Skeletal muscle satellite cell (primary cell): Measurements from ENCODE around the gene SHROOM4.

ENCODE experiments used
- H3K27me3 ChIP-seq: 2 replicates; pipeline ENCODE4 v1.7.0; 2013; ENCODE audit warnings: low read length; ENCODE audit not compliant: control insufficient read depth, insufficient read depth
- H3K36me3 ChIP-seq: 2 replicates; pipeline ENCODE4 v1.7.0; 2013; ENCODE audit warnings: mild to moderate bottlenecking, control low read depth, low read length; ENCODE audit not compliant: insufficient read depth
- H3K4me1 ChIP-seq: 2 replicates; pipeline ENCODE4 v1.7.0; 2013; ENCODE audit warnings: low read length; ENCODE audit not compliant: control insufficient read depth, insufficient read depth
- H3K4me2 ChIP-seq: 2 replicates; pipeline ENCODE4 v1.7.0; 2013; ENCODE audit warnings: mild to moderate bottlenecking, low read length
- H3K4me3 ChIP-seq: 2 replicates; pipeline ENCODE4 v1.7.0; 2013; ENCODE audit warnings: low read length
- H3K9ac ChIP-seq: 2 replicates; pipeline ENCODE4 v1.7.0; 2013; ENCODE audit warnings: mild to moderate bottlenecking, low read depth, low read length, moderate library complexity
- H3K9me3 ChIP-seq: replicated peaks from 2 replicates; pipeline ENCODE4 v1.7.0; 2013; ENCODE audit warnings: mild to moderate bottlenecking, control low read depth, low read length

Gene SHROOM4

DNA sequence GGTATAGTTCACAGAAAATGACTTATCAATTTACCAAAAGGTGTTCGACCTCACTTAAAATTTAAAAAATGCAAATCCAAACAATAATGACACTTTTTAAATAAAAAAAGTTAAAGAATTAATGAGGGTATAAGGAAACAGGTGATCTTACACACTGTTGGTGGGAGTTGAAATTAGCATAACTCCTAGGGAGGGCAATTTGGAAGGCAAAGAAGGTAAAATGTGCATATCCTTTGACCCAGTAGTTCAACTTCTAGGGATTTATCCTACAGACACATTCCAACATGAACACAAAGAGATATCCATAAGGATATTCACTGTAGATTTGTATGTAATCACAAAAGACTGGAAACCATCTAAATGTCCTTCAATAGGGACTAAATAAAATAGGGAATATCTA lies 199.5 kb downstream of the SHROOM4 start:
- Histone ChIP-seq H3K9ac (no peak overlapping the region), H3K4me1 (no peaks in the 10 kb centered on the region), H3K9me3 (no peaks in the 10 kb centered on the region), H3K4me2 (no peak overlapping the region), H3K27me3 (no peaks in the 10 kb centered on the region), H3K4me3 (no peak overlapping the region), H3K36me3 (no peaks in the 10 kb centered on the region)

DNA sequence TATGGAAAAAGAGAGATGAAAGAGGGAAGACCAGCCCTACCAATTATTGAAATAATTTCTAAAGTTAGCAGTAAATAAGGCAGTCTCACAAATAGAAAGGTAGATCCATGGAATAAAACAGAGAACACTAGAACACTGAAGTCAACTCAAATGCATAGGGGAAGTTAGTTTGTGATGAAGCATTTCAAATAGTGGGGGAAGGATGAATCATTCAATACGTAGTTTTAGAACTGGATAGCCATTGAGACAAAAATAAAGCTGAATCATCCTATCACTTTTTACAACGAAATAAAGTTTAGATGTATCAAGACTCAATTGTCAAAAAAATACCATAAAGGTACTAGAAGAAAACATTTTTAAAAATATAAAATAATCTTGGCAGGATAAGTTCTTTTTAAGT lies 200.1 kb downstream of the SHROOM4 start:
- Histone ChIP-seq H3K27me3 (no peaks in the 10 kb centered on the region), H3K4me2 (no peak overlapping the region), H3K36me3 (no peaks in the 10 kb centered on the region)

DNA sequence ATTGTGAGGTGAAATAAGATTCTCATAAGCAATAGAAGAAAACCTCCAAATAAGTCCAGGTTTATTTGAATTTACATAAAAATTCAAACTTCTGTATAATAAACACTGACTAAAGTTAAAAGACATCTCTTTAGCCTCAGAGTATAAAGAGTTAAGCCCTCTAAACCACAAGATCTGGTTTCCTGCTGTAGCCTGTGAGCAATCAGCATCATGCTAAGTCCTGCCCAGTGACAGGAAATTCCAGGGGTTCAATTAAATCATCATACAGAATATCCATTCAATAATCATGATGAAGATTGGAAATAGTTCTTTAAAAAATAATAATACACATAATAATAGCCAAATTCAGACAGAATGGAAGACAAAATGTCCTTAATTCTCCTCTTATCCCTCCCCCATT lies 204.2 kb downstream of the SHROOM4 start:
- Histone ChIP-seq H3K4me3 (no peak overlapping the region), H3K4me2 (no peak overlapping the region), H3K9me3 (no peaks in the 10 kb centered on the region), H3K27me3 (no peaks in the 10 kb centered on the region), H3K36me3 (no peaks in the 10 kb centered on the region), H3K4me1 (no peaks in the 10 kb centered on the region), H3K9ac (no peak overlapping the region)

More for the DNA sequence above, 200.1 kb downstream of the SHROOM4 start:
- Histone ChIP-seq H3K4me1 (no peaks in the 10 kb centered on the region), H3K4me3 (no peak overlapping the region), H3K9me3 (no peaks in the 10 kb centered on the region), H3K9ac (no peak overlapping the region)

DNA sequence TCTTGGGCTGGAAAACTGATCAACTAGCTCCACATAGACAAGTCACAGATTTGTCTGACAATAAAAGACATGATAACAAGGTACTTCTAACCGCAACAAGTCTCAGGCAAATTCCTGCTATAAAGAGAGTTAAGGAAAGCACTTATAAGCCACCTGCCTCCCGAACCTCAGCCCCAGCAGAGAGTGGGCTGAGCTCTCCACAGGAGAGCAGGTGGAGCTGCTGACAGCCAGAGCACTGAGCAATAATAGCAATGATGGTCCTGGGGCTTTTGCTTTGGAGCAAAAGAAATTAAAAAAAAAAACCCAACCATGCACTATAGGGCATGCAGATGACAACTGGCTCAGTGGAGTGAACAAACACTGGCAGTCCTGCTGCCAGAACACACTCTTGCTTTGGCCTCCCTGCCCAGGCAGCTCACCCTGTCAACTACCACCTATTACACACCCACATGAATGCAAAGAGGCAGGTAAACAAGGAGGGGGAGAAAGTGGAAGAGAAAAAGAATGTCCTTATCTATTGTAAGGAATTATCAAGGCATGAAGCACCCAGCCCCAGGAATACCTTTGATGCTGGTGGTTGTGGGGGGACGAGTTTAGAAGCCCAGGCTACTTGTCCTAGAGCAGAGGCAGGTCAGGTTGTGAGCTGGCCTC lies 207.6 kb downstream of the SHROOM4 start:
- Histone ChIP-seq H3K4me3 (no peak overlapping the region), H3K9ac (no peak overlapping the region), H3K4me1 (no peaks in the 10 kb centered on the region), H3K27me3 (no peaks in the 10 kb centered on the region), H3K36me3 (no peaks in the 10 kb centered on the region), H3K4me2 (no peak overlapping the region), H3K9me3 (no peaks in the 10 kb centered on the region)

DNA sequence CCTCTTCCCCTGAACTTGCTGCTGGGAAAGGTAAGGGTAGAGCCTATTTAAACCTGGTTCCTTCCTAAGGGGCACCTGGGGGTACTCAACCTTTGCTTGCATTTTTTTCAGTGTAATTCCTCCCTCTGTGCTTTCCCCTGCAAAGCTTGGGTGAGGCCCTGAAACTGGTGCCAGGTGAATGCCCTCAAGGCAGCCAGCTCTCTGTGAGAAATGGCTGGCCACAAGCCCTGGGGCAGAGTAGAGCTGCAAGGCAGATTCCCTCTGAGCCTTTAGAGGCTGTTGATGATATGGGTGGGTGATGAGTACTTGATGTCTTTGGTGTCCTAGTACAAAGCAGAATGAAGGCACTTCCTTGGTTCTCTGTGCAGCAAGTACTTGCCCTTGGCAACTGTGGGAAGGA lies 217.9 kb downstream of the SHROOM4 start:
- Histone ChIP-seq H3K9ac (no peak overlapping the region), H3K4me1 (no peaks in the 10 kb centered on the region), H3K4me2 (no peak overlapping the region), H3K27me3 (no peaks in the 10 kb centered on the region), H3K9me3 (no peaks in the 10 kb centered on the region), H3K4me3 (no peak overlapping the region), H3K36me3 (no peaks in the 10 kb centered on the region)

DNA sequence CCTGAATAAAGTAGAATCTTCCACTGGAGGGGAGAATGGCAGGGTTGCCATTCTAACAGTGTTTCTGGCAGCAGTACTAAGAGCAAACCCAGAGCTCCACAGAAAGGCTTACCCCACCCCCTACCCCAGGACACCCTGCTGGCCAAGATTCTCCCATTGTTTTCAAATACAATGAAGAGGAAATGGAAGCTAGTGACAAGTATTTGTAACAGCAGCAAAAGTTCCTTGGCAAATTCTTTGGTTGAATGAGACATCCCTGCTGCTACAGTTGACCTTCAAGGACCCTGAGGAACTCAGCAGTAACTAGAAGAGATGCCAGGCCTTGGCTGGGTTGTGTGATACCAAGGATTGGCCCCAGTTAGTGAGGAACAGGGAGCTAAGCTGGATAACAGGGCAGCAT lies 219.2 kb downstream of the SHROOM4 start:
- no peak overlapping the region for H3K4me2 ChIP-seq
- no peak overlapping the region for H3K4me3 ChIP-seq
- H3K4me1 ChIP-seq: no peaks in the 10 kb centered on the region
- no peak overlapping the region for H3K9ac ChIP-seq
- H3K27me3 ChIP-seq: no peaks in the 10 kb centered on the region
- no peaks in the 10 kb centered on the region for H3K9me3 ChIP-seq
- no peaks in the 10 kb centered on the region for H3K36me3 ChIP-seq

DNA sequence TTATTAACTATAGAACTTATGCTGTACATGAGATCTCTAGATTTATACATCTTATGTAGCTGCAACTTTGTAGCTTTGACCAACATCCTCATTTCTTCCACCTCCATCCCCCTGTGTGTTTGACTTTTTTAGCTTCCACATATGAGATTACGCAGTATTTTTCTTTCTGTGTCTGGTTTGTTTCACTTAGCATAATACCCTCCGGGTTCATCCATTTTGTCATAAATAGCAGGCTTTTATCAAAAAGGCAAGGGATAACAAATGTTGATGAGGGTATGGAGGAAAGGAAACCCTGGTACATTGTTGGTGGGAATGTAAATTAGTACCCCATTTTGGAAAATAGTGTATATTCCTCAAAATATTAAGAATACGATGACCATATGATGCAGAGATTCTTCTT lies 227.0 kb downstream of the SHROOM4 start:
- no peaks in the 10 kb centered on the region for H3K27me3 ChIP-seq
- no peak overlapping the region for H3K4me2 ChIP-seq
- no peaks in the 10 kb centered on the region for H3K36me3 ChIP-seq

DNA sequence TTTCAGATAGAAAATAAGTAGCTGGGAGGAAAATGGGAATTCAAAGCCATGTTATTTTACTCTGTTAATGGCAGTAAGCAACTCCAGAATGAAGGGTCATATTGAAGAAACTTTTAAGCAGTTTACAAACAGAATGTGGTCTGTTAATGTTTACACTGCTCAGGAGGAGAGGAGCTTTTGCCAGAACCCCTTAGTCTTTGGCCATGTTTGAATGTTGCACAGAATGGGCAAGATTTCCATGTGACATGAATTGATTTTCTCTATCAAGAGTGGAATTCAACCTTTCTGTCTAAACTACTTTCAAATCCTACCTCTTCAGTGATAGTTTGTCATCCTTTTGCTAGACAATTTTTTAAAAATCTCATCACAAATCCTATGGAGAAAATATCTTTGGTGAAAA lies 227.6 kb downstream of the SHROOM4 start:
- Histone ChIP-seq H3K4me1 (no peaks in the 10 kb centered on the region), H3K9ac (no peak overlapping the region), H3K4me2 (no peak overlapping the region), H3K4me3 (no peak overlapping the region), H3K27me3 (no peaks in the 10 kb centered on the region), H3K9me3 (no peaks in the 10 kb centered on the region), H3K36me3 (no peaks in the 10 kb centered on the region)

More for the DNA sequence above, 227.0 kb downstream of the SHROOM4 start:
- no peak overlapping the region for H3K4me3 ChIP-seq
- H3K9me3 ChIP-seq: no peaks in the 10 kb centered on the region
- no peaks in the 10 kb centered on the region for H3K4me1 ChIP-seq
- no peak overlapping the region for H3K9ac ChIP-seq

DNA sequence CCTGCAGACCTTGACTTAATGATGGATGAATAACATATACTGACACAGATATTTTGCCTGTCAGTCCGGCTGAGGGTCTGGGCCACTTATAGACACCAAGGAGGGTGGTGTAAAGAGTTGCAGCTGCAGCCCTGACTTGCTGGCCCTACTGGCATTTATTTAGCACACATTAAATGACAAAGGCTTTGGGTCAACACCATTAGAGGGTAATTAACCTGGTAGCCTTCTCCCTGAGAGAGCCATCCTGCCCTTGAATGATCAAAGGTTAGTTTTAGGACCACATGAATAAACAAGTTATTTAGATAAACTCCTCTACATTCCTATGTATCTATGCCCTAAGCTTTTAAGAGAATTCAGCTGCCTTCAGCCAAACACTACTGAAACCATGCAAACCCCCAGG lies 232.6 kb downstream of the SHROOM4 start:
- Histone ChIP-seq H3K9me3 (no peaks in the 10 kb centered on the region), H3K9ac (no peak overlapping the region), H3K36me3 (no peaks in the 10 kb centered on the region), H3K4me2 (no peak overlapping the region), H3K27me3 (peaks cover 3% of the 10 kb centered on the region), H3K4me3 (no peak overlapping the region), H3K4me1 (no peaks in the 10 kb centered on the region)

DNA sequence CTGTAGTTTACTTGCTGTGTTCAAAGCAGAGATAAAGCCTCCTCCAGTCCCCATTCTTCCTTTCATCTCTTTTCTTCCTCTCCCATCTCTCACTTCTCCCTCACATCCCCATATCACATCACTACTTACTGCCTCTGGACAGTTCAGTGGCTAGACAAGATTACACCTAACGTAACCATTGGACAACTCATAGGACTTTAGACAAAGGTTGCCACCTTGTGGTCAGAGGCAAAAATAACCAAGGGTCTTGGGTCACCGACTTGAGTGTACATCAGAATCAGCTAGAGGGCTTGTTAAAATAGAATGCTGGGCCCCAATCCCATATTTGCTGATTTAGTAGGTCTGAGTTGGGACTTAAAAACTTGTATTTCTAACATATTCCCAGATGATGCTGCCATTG lies 234.0 kb downstream of the SHROOM4 start:
- H3K36me3 ChIP-seq: no peaks in the 10 kb centered on the region
- no peak overlapping the region for H3K9ac ChIP-seq
- H3K4me1 ChIP-seq: no peaks in the 10 kb centered on the region
- H3K9me3 ChIP-seq: no peaks in the 10 kb centered on the region
- H3K4me2 ChIP-seq: no peak overlapping the region
- no peak overlapping the region for H3K4me3 ChIP-seq
- peaks cover 6% of the 10 kb centered on the region for H3K27me3 ChIP-seq

DNA sequence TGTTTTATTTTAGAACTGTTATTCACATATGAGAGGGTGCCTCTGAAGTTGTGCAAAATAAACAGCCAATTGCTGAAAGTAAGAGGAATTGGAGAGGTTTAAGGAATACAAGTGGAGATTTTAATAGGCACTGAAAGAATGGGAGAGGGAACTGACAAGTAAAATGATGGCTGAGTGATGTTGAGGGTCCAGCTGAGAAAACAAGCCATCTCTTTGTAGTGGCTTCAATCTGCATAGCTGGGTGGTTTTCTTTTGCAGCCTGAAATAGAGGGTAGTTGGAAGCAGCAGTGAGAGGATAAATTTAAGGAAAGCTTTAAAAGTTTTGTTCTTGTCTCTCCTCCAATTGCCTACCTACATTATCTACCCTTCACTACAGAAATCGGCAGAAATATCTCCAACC lies 236.7 kb downstream of the SHROOM4 start:
- H3K9me3 ChIP-seq: no peaks in the 10 kb centered on the region
- H3K4me1 ChIP-seq: no peaks in the 10 kb centered on the region
- no peak overlapping the region for H3K9ac ChIP-seq
- H3K27me3 ChIP-seq: peaks cover 10% of the 10 kb centered on the region
- no peak overlapping the region for H3K4me3 ChIP-seq
- no peaks in the 10 kb centered on the region for H3K36me3 ChIP-seq
- no peak overlapping the region for H3K4me2 ChIP-seq

DNA sequence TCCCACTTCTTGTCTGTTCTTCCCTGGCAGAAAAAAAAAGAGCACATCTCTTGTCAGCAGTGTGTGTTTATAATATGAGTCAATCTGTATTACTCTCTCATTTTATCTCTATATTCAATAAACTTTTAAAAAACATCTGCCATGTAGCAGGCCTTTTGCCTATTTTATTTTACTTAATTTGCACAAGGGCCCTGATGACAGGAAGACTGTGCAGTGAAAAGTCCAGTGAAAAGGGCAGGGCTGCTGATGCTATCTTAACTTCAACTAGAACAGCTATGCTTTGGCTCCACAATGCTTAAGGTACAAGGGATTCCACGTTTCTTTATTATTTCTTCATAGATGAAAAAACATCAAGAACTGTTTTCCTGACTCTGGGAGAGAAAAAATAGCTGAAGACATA lies 246.4 kb downstream of the SHROOM4 start:
- H3K9ac ChIP-seq: no peak overlapping the region
- no peak overlapping the region for H3K4me3 ChIP-seq
- no peak overlapping the region for H3K4me2 ChIP-seq
- no peaks in the 10 kb centered on the region for H3K36me3 ChIP-seq
- H3K9me3 ChIP-seq: no peaks in the 10 kb centered on the region
- no peaks in the 10 kb centered on the region for H3K4me1 ChIP-seq
- peaks cover 6% of the 10 kb centered on the region for H3K27me3 ChIP-seq
